HCT116 (cell line): ENCODE measurements around the gene TMEM52. TPM values are rescaled to one million over a fixed set of nuclear protein-coding genes. Genes with fewer than 3 reads are reported as not detected.
A peak's percentile ranks its signal among the peaks of the same experiment; 100 is the strongest.

ENCODE experiments used
- ATAC-seq: fragments of 200-7000 bp; cut with Tn5 transposase; 2 replicates; pipeline ENCODE4 v1.9.1; 2020; ENCODE audit warnings: mild to moderate bottlenecking, moderate library complexity
- BruUV-seq: library from RNA; stranded (reverse); fragments of 400-500 nt; replicated peaks from 2 replicates; lab custom pipeline; 2021; lab: Mats Ljungman, UMichigan
- CTCF ChIA-PET: fragments of 300-600 bp; sonication (Branson Sonifier 250); formaldehyde crosslinking; loops from one replicate; lab custom pipeline; 2021; ENCODE audit warnings: antibody characterized with exemption; lab: Charles Lee
- POLR2A ChIA-PET: fragments of 300-600, 350-600 bp; sonication (Branson Sonifier 250); formaldehyde crosslinking; loops from one replicate; lab custom pipeline; 2021; ENCODE audit warnings: antibody characterized with exemption; lab: Charles Lee
- RAD21 ChIA-PET, 2 experiments: fragments of 300-600 bp; sonication (Branson Sonifier 250); formaldehyde crosslinking; loops; one replicate each; lab custom pipeline; 2023; ENCODE audit warnings: low total read pairs in 2 of 2; ENCODE audit not compliant: uncharacterized antibody in 2 of 2, unreplicated experiment in 2 of 2, low non-redundant PET in 1 of 2; lab: Charles Lee
- DNase-seq: peaks from one replicate; pipeline ENCODE4 v3.0.0-alpha.2; 2010; ENCODE audit warnings: low read depth, low spot score
- H2AFZ ChIP-seq: fragments of 200-600 bp; shearing (Covaris generic), sonication (generic); 2 replicates; pipeline ENCODE4 v1.6.1; 2017; ENCODE audit warnings: low read depth, mixed run types, mixed read lengths, antibody characterized with exemption, low read length; ENCODE audit not compliant: poor library complexity, severe bottlenecking
- H3K27ac ChIP-seq: 2 replicates; pipeline ENCODE4 v1.5.1; 2012; ENCODE audit warnings: low read depth, low read length
- H3K27me3 ChIP-seq: fragments of 200-600 bp; sonication (generic); 2 replicates; pipeline ENCODE4 v1.6.1; 2016; ENCODE audit warnings: mixed run types, low read length, mixed read lengths; ENCODE audit not compliant: insufficient read depth
- H3K36me3 ChIP-seq, 2 experiments: fragments of 200-500 bp in 1 of 2; fragments of 200-600 bp in 1 of 2; sonication (Bioruptor generic) in 1 of 2; sonication (generic) in 1 of 2; 2 replicates each; pipeline versions ENCODE4 v1.5.1 to v1.6.1; 2014 to 2016; ENCODE audit warnings: low read length in 2 of 2, inconsistent platforms in 1 of 2, mixed read lengths in 1 of 2, mixed run types in 1 of 2; ENCODE audit not compliant: insufficient read depth in 2 of 2, control insufficient read depth in 1 of 2
- H3K4me1 ChIP-seq, 2 experiments: fragments of 200-600 bp in 1 of 2; sonication (generic) in 1 of 2; 2 replicates each; pipeline versions ENCODE4 v1.5.1 to v1.6.1; 2012 to 2017; ENCODE audit warnings: low read length in 2 of 2, inconsistent platforms in 1 of 2, mild to moderate bottlenecking in 1 of 2, mixed read lengths in 1 of 2, mixed run types in 1 of 2, moderate library complexity in 1 of 2; ENCODE audit not compliant: insufficient read depth in 2 of 2, control insufficient read depth in 1 of 2
- H3K4me2 ChIP-seq: fragments of 200-600 bp; sonication (generic); 2 replicates; pipeline ENCODE4 v1.6.1; 2017; ENCODE audit warnings: mixed run types, low read length, mixed read lengths
- H3K4me3 ChIP-seq, 2 experiments: fragments of 200-600 bp in 1 of 2; sonication (generic) in 1 of 2; replicated peaks in 1 of 2; 2 replicates each; pipeline ENCODE4 v1.5.1; 2011 to 2016; ENCODE audit warnings: low read length in 2 of 2, control low read depth in 1 of 2, low read depth in 1 of 2, mild to moderate bottlenecking in 1 of 2, mixed read lengths in 1 of 2, mixed run types in 1 of 2
- H3K79me2 ChIP-seq: fragments of 200-600 bp; sonication (generic); 2 replicates; pipeline ENCODE4 v1.6.1; 2017; ENCODE audit warnings: mild to moderate bottlenecking, mixed run types, low read length, moderate library complexity, mixed read lengths; ENCODE audit not compliant: insufficient read depth
- H3K9ac ChIP-seq: fragments of 200-600 bp; sonication (generic); 2 replicates; pipeline ENCODE4 v1.6.1; 2016; ENCODE audit warnings: low read length, mixed read lengths
- H3K9me2 ChIP-seq: fragments of 200-600 bp; sonication (generic), shearing (Covaris generic); 2 replicates; pipeline ENCODE4 v1.6.1; 2017; ENCODE audit warnings: mixed run types, mild to moderate bottlenecking, moderate library complexity; ENCODE audit not compliant: insufficient read depth
- H3K9me3 ChIP-seq, 2 experiments: fragments of 200-500 bp in 1 of 2; fragments of 200-600 bp in 1 of 2; sonication (Bioruptor generic) in 1 of 2; sonication (generic) in 1 of 2; 2 replicates each; pipeline ENCODE4 v1.6.1; 2014 to 2017; ENCODE audit warnings: low read length in 2 of 2, mixed read lengths in 2 of 2, inconsistent platforms in 1 of 2, low read depth in 1 of 2, mild to moderate bottlenecking in 1 of 2, mixed run types in 1 of 2, moderate library complexity in 1 of 2; ENCODE audit not compliant: control insufficient read depth in 1 of 2, insufficient read depth in 1 of 2
- H4K20me1 ChIP-seq: fragments of 200-600 bp; sonication (generic), shearing (Covaris generic); 2 replicates; pipeline ENCODE4 v1.6.1; 2017; ENCODE audit warnings: mixed run types, mild to moderate bottlenecking, moderate library complexity; ENCODE audit not compliant: insufficient read depth
- MAX ChIP-seq: IDR thresholded peaks from 2 replicates; pipeline ENCODE4 v1.6.1; 2012
- POLR2AphosphoS5 ChIP-seq: IDR thresholded peaks from 2 replicates; pipeline ENCODE4 v1.6.1; 2011; ENCODE audit warnings: mild to moderate bottlenecking, low read depth, low read length, moderate library complexity
- TCF7L2 ChIP-seq: IDR thresholded peaks from 2 replicates; pipeline ENCODE4 v1.7.0; 2011; ENCODE audit warnings: borderline replicate concordance, inconsistent platforms; ENCODE audit not compliant: insufficient read depth, insufficient read length; ENCODE audit errors: extremely low read depth
- YY1 ChIP-seq: IDR thresholded peaks from 2 replicates; pipeline ENCODE4 v1.6.1; 2011; ENCODE audit warnings: low read length, low read depth, moderate library complexity, mild to moderate bottlenecking; ENCODE audit not compliant: insufficient replicate concordance; ENCODE audit errors: extremely low read depth
- intact Hi-C: fragments of 100-400 bp; cut with micrococcal nuclease; formaldehyde crosslinking; loops from 2 replicates; pipeline ENCODE4 v1.10.0; 2022
- total RNA-seq: library from RNA; stranded (reverse); gene quantifications from one replicate; pipeline ENCODE4 v1.2.1, GENCODE V29; 2021; ENCODE audit not compliant: unreplicated experiment

Gene TMEM52
- total RNA-seq, 1 experiment from 2014 or later = 27.5 TPM

- H3K27ac ChIP-seq = peak overlapping the region; percentile 87
- BruUV-seq = no TSS peak
- no peak overlapping the region for H3K4me2 ChIP-seq
- no peak for TF ChIP-seq YY1
- no peak for TF ChIP-seq POLR2AphosphoS5
- TF ChIP-seq MAX = peak; percentile 79; the same call in 1 of the 2 replicates
- peak; percentile 44 for TF ChIP-seq TCF7L2
- H3K4me3 ChIP-seq = no peak overlapping the region
- ChIA-PET RAD21 (no interaction called here), CTCF (interaction anchor here (1.4 to 3.0 kb wide), 5 partner anchors 12 to 142 kb away, joined by 5 to 31 read pairs (median 8); no protein-coding TSS in a partner anchor), POLR2A (interaction anchor here (1.1 kb wide), 1 partner anchor 138 kb away, joined by 4 read pairs; no protein-coding TSS in a partner anchor)
- ATAC-seq = no peak
- peak; percentile 13 for DNase-seq
- H3K9me3 ChIP-seq = no peaks in the 10 kb centered on the region
- no peaks in the 10 kb centered on the region for H3K9me2 ChIP-seq
- no peak overlapping the region for H3K9ac ChIP-seq
- H3K36me3 ChIP-seq = no peaks in the 10 kb centered on the region
- no peaks in the 10 kb centered on the region for H3K79me2 ChIP-seq
- peaks cover 19 to 36% of the 10 kb centered on the region in 2 experiments for H3K4me1 ChIP-seq
- no peaks in the 10 kb centered on the region for H3K27me3 ChIP-seq
- intact Hi-C loops = loop anchor here (5.0 kb wide), 1 partner anchor 140 kb away; no protein-coding TSS in a partner anchor
- no peak overlapping the region for H2AFZ ChIP-seq
- no peaks in the 10 kb centered on the region for H4K20me1 ChIP-seq
Measured at GRCh38 chr1:1907098-1907736, 11.9 kb downstream of the TMEM52 start.
